Non-pigmented ciliary epithelial cell (primary cell): ENCODE results near the gene TSBP1.

ENCODE experiments used
- DNase-seq: peaks from one replicate; pipeline ENCODE4 v3.0.0-alpha.2; 2010; ENCODE audit warnings: low read depth

TSBP1 gene

GRCh38 chr6:32371803-32372202 lies at the start of gene TSBP1:
Gene TSBP1, minus strand, starts transcription at chr6:32371903. Its CDS starts 197 bp downstream, at chr6:32371706.
- no peak for DNase-seq

- DNase-seq, result no peak
Observed at GRCh38 chr6:32416036-32416435, 44.3 kb upstream of the TSBP1 start.

GRCh38 chr6:32415521-32416019 lies 43.9 kb upstream of the TSBP1 start:
- DNase-seq, result no peak

GRCh38 chr6:32413427-32414047 lies 41.8 kb upstream of the TSBP1 start:
- peak; percentile 28 for DNase-seq

GRCh38 chr6:32411566-32412327 lies 40.0 kb upstream of the TSBP1 start:
- no peak for DNase-seq

- DNase-seq, result no peak
Observed at GRCh38 chr6:32410906-32411305, 39.2 kb upstream of the TSBP1 start.

- no peak for DNase-seq
Observed at GRCh38 chr6:32406857-32407256, 35.2 kb upstream of the TSBP1 start, which contains the start of gene BTNL2. Gene BTNL2, minus strand, starts transcription at chr6:32407181. Its CDS starts 58 bp downstream, at chr6:32407123.

- no peak for DNase-seq
Observed at GRCh38 chr6:32406197-32406596, 34.5 kb upstream of the TSBP1 start.

- DNase-seq, result no peak
Observed at GRCh38 chr6:32405656-32406055, 34.0 kb upstream of the TSBP1 start.

GRCh38 chr6:32402812-32403211 lies 31.1 kb upstream of the TSBP1 start:
- DNase-seq, result no peak

GRCh38 chr6:32401284-32401963 lies 29.7 kb upstream of the TSBP1 start:
- DNase-seq, result no peak

- DNase-seq, result no peak
Observed at GRCh38 chr6:32397252-32397920, 25.7 kb upstream of the TSBP1 start.

- DNase-seq, result no peak
Observed at GRCh38 chr6:32396028-32396427, 24.3 kb upstream of the TSBP1 start.

- no peak for DNase-seq
Observed at GRCh38 chr6:32393665-32394420, 22.1 kb upstream of the TSBP1 start.

GRCh38 chr6:32391505-32391904 lies 19.8 kb upstream of the TSBP1 start:
- DNase-seq, result no peak

GRCh38 chr6:32387589-32388340 lies 16.1 kb upstream of the TSBP1 start:
- DNase-seq, result no peak

GRCh38 chr6:32386040-32386439 lies 14.3 kb upstream of the TSBP1 start:
- DNase-seq, result no peak

GRCh38 chr6:32382757-32383420 lies 11.2 kb upstream of the TSBP1 start:
- DNase-seq, result no peak

- DNase-seq, result no peak
Observed at GRCh38 chr6:32379545-32379944, 7.8 kb upstream of the TSBP1 start.
